Measurements from ENCODE around the gene ATP6AP1.

- TF ChIP-seq CTCF (IDR thresholded peaks at IDR 0.05 in 2 of 3, conservative IDR thresholded peaks at IDR 0.05 in 1 of 3; ENCODE audit: control insufficient read depth in 2 of 3, extremely low read depth in 1 of 3, insufficient read depth in 1 of 3, low read depth in 3 of 3, low read length in 3 of 3) (no peak), CEBPB (IDR thresholded peaks at IDR 0.05; ENCODE audit: borderline replicate concordance in 1 of 2, low read depth in 2 of 2, low read length in 2 of 2) (no peak), TAF1 (IDR thresholded peaks at IDR 0.05; ENCODE audit: borderline replicate concordance, low read depth, low read length) (no peak), RUNX3 (IDR thresholded peaks at IDR 0.05; ENCODE audit: low read length) (peak; percentile 5), EP300 (IDR thresholded peaks at IDR 0.05; ENCODE audit: borderline replicate concordance in 1 of 2, control insufficient read depth in 1 of 2, low read depth in 2 of 2, low read length in 2 of 2) (no peak), POLR2A (IDR thresholded peaks at IDR 0.05; ENCODE audit: low read depth, low read length) (peak; percentile 82), SREBF2 (IDR thresholded peaks at IDR 0.05; ENCODE audit: low read length) (peak; percentile 57), SP1 (IDR thresholded peaks at IDR 0.05; ENCODE audit: low read depth, low read length) (no peak)
- TF ChIP-seq, protein P1, sequence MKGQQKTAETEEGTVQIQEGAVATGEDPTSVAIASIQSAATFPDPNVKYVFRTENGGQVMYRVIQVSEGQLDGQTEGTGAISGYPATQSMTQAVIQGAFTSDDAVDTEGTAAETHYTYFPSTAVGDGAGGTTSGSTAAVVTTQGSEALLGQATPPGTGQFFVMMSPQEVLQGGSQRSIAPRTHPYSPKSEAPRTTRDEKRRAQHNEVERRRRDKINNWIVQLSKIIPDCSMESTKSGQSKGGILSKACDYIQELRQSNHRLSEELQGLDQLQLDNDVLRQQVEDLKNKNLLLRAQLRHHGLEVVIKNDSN (IDR thresholded peaks at IDR 0.05; ENCODE audit: borderline replicate concordance, extremely low read length, insufficient read depth, low read depth, low read length) = no peak
Observed at GRCh38 chrX:154378799-154379568, 49.5 kb upstream of the ATP6AP1 start, which contains the start of gene EMD.

All from GM12878 (cell line).